Hepatocyte (in vitro differentiated cells): ENCODE data around the gene KIAA0753.

ENCODE experiments used
- EZH2phosphoT487 ChIP-seq: fragments of 200-600 bp; sonication (generic); IDR thresholded peaks from one replicate; pipeline ENCODE4 v1.6.1; 2018; ENCODE audit warnings: antibody characterized with exemption, mild to moderate bottlenecking, low read depth, moderate library complexity; ENCODE audit not compliant: unreplicated experiment, severe bottlenecking
- TF ChIP-seq, protein P1 (sequence below): fragments of 200-600 bp; sonication (generic); IDR thresholded peaks from 2 replicates; pipeline ENCODE4 v1.5.1; 2016; ENCODE audit warnings: antibody characterized with exemption, mild to moderate bottlenecking; ENCODE audit not compliant: poor library complexity

GRCh38 chr17:6573982-6574686, 66.4 kb downstream of the KIAA0753 start:
- TF ChIP-seq, protein P1, sequence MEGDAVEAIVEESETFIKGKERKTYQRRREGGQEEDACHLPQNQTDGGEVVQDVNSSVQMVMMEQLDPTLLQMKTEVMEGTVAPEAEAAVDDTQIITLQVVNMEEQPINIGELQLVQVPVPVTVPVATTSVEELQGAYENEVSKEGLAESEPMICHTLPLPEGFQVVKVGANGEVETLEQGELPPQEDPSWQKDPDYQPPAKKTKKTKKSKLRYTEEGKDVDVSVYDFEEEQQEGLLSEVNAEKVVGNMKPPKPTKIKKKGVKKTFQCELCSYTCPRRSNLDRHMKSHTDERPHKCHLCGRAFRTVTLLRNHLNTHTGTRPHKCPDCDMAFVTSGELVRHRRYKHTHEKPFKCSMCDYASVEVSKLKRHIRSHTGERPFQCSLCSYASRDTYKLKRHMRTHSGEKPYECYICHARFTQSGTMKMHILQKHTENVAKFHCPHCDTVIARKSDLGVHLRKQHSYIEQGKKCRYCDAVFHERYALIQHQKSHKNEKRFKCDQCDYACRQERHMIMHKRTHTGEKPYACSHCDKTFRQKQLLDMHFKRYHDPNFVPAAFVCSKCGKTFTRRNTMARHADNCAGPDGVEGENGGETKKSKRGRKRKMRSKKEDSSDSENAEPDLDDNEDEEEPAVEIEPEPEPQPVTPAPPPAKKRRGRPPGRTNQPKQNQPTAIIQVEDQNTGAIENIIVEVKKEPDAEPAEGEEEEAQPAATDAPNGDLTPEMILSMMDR = no peak
- no peak for TF ChIP-seq EZH2phosphoT487
